OCI-LY1 (cell line): ENCODE measurements around the gene PPP1R11.

Experiments
- EZH2 ChIP-seq: fragments of 200-600 bp; sonication (generic), shearing (Covaris generic); IDR thresholded peaks from 2 replicates; pipeline ENCODE4 v1.8.0; 2017; ENCODE audit warnings: borderline replicate concordance, mixed run types, mild to moderate bottlenecking, antibody characterized with exemption, low read length, moderate library complexity, mixed read lengths
- TF ChIP-seq, protein P1 (sequence below): fragments of 200-600 bp; sonication (generic), shearing (Covaris generic); IDR thresholded peaks from 2 replicates; pipeline ENCODE4 v1.5.1; 2017; ENCODE audit warnings: mild to moderate bottlenecking, antibody characterized with exemption, low read length, moderate library complexity, mixed read lengths

DNA sequence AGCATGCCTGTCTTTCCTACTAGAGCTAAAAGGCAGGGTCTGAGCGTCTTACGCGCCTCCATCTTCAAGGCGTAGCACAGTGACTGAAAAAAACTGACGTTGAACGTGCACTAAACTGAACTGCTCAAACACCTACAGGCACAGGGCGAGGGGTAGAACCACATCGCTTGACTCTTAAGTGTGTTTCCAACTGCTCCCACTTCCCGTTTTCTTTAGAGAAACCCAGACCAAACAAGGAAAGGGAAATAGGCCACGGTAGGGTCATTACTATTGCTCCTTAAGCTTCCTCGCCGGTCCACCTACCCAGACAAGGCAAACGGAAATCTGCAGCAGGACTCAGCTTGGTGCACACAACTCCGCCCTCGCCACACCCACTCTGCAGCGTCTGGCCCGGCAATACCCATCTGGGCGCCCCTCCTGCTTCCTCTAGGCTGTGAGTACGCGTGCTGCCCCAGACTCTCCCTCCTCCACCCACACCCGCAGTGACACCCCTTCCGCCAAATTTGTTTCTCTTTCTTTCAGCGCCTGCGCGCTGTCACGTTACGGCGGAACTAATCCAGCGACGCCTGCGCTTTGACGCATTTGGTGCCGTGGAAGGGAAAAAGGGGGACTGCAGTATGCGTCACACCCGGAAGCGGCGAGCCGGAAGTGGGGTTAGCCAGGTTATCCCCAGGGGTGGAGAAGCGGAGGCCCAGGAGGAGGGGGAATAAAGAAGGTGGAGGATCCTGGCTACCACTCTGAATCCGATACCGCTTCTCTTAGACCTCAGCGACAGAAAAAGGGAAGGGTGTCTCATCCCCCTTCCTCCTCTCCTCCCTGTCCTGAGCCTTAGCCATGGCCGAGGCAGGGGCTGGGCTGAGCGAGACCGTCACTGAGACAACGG, at the start of gene PPP1R11:
- TF ChIP-seq, protein P1, sequence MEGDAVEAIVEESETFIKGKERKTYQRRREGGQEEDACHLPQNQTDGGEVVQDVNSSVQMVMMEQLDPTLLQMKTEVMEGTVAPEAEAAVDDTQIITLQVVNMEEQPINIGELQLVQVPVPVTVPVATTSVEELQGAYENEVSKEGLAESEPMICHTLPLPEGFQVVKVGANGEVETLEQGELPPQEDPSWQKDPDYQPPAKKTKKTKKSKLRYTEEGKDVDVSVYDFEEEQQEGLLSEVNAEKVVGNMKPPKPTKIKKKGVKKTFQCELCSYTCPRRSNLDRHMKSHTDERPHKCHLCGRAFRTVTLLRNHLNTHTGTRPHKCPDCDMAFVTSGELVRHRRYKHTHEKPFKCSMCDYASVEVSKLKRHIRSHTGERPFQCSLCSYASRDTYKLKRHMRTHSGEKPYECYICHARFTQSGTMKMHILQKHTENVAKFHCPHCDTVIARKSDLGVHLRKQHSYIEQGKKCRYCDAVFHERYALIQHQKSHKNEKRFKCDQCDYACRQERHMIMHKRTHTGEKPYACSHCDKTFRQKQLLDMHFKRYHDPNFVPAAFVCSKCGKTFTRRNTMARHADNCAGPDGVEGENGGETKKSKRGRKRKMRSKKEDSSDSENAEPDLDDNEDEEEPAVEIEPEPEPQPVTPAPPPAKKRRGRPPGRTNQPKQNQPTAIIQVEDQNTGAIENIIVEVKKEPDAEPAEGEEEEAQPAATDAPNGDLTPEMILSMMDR, result no peak; the same call in 1 of the 2 replicates
- no peak for TF ChIP-seq EZH2
